ENCODE data around the gene SENP5.
A peak's percentile ranks its signal among the peaks of the same experiment; 100 is the strongest.

SENP5 gene

DNA sequence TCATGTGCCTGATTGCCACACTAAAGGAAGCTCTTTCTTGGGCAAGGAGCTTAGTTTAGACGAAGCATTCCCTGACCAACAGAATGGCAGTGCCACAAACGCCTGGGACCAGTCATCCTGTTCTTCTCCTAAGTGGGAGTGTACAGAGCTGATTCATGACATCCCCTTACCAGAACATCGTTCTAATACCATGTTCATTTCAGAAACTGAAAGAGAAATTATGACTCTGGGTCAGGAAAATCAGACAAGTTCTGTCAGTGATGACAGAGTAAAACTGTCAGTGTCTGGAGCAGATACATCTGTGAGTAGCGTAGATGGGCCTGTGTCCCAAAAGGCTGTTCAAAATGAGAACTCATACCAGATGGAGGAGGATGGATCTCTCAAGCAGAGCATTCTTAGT is 18.4 kb downstream of the SENP5 start:
- no peak for DNase-seq

DNA sequence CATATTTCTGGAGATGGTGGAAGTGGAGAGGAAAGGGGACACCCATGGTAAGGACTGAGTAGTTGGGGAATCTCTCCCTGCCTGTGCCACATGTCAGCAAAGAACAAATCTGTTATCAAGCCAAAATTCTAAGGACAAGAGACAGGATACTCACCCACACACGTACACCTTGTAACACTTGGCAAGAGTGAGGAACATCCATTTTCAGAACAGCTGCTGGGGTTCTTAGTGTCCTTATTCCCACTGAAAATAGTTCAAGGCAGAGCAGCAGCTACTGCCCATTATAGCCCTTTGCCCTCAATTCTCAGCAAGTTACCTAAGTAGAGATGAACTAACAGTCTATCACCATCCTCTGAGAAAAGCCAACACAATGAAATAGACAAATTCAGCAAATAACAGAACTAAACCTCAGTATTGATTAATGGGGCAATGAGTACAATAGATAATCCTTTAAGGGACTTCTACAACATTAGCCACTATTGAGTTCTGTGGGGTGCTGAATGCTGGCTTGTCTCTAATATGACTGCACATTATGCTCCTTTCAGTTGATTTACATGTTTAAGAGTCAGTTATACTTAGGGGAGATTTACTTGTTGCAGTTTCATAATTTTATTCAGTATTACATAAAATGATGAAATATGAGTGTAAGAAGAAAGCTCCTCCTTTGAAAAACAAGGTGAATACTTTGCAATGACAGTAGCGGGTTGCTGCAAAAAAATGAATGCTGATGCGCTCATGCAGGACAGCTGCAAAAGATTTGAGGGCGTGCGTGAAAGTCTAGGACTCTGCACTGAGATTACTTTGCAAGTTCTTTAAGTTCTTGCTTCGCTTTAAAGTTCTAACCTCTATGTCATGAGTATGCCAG is 22.4 kb downstream of the SENP5 start:
- no peak for DNase-seq

DNA sequence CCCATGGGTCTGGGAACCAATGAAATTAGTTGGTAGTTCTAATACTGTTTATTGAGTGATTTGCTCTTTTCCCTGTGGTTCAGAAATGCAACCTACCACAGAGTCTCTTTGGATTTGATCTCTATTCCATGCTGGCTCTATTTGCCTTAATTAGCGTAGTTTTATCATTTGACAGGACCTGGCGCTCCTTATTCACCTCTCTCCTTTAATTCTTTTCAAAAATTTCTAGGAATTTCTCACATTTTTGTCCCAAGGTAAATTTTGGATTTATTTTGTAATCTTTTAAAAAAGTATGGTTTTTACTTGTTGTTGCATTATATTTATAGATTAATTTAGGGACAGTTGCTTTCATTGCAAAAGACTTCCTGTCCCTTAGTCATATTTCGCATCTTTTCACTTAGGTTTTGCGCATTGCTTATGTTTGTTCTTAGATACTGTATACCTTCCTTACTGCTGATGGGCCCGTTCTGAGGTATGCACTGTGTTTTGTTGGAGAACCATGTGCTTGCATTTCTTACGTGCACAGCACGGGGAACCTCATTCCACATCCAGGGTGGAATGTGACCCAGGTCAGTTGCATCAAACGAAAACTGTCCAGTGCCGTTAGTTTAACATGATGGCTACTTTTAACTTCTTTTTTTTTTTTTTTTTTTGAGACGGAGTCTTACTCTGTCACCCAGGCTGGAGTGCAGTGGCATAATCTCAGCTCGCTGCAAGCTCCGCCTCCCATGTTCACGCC is 27.0 kb downstream of the SENP5 start:
- DNase-seq, result no peak

DNA sequence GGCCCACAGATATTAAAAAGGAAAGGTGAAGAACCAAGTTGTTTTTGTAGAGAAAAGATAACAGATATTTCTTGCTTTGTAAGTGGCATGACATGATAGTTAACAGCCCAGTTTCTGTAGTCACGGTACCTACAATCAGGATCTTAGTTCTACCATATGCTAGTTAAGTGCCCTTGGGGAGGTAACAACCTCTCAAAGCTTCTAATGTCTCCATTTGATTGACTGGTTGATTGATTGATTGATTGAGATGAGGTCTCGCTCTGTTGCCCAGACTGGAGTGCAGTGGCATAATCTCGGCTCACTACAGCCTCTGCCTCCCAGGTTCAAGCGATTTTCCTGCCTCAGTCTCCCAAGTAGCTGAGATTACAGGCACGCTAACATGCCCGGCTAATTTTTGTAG is 28.5 kb downstream of the SENP5 start:
- DNase-seq, result no peak

DNA sequence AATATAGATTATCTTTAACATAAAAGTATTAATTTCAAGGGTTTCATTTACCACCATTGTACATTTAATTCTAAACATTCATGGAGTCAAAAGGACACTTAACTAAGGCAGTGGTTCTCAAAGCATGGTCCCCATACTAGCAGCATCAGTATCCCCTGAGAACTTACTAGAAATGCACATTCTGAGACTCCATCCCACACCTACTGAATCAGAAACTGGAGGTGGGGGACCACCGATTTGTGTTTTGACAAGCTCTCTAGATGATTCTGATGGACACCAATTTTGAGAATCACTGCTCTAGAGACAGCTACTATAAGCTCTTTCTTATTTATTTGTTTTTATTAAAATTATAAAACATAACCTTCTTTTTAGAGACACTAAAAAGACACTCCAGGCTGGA is 34.0 kb downstream of the SENP5 start:
- no peak for DNase-seq

DNA sequence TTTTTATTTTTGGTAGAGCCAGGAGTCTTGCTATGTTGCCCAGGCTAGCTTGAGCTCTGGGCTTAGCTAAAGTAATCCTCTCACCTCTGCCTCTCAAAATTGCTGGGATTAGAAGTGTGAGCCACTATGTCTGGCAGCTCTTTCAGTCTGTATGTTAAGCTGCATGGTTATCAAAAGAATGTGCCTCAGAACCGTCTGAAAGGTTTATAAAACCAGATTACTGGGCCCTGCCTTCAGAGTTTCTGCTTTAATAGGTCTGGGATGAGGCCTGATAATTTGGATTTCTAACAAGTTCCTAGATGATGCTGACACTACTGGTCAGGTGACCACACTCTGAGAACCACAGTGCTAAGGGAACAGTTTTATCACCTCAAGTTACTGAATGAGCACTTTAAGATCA is 34.6 kb downstream of the SENP5 start:
- no peak for DNase-seq

DNA sequence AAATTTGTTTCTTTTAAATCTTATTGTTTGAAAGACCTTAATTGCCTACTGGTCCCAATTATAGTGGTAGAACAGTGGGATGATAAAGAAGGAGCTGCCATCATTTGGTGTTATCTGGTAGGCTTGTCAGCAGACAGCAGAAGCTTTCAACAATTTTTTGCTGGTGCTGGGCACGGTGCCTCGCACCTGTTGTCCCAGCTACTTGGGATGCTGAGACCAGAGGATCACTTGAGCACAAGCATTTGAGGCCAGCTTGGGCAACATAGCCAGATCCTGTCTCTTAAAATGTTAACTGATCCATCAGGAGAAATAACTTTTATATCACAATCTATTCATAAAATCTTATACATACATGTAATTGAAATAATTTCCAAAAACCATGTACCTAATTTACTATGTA is 36.0 kb downstream of the SENP5 start:
- DNase-seq, result no peak

DNA sequence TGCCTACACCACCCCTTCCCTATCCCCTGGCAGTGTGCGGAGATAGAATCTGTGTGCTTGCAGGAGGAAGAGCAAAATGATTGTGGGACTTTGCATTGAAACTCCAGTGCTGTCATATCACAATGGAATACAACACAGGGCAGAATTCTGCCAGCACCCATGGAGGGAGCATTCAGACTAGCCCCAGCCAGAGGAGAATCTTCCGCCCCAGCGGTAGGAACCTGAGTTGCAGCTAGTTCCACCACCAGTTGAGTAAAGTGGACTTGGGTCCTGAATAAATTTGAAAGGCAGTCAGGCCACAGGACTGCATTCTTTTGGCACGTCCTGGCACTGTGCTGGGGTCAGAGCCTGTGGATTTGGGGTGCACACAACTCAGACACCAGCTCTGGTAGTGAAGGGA is 47.1 kb downstream of the SENP5 start:
- DNase-seq, result no peak

DNA sequence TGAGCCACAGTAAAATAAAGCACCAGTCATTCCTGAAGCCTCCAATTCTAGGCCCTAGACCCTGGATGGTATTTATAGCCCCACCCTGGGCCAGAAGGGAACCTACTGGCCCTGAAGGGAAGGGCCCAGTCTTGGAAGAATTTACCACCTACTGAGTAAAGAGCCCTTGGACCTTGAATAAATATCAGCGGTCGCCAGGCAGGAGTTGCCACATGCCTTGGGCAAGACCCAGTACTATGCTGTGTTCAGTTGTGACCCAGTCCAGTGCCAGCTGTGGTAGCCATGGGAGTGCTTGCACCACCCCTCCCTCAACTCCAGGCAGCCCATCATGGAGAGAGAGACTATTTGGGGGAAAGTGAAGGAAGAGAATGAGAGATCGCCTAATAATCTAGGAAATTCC is 47.7 kb downstream of the SENP5 start:
- DNase-seq, result no peak

DNA sequence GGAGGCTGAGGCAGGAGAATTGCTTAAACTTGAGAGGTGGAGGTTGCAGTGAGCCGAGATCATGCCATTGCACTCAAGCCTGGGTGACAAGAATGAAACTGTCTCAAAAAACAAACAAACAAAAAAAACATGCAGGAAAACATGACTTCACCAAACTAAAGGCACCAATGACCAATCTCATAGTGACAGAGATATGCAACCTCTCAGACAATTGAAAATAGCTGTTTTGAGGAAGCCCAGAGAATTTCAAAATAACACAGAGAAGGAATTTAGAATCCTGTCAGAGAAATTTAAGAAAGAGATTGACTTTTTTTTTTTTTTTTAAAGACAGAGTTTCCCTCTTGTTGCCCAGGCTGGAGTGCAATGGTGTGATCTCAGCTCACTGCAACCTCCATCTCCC is 48.5 kb downstream of the SENP5 start:
- DNase-seq, result no peak

DNA sequence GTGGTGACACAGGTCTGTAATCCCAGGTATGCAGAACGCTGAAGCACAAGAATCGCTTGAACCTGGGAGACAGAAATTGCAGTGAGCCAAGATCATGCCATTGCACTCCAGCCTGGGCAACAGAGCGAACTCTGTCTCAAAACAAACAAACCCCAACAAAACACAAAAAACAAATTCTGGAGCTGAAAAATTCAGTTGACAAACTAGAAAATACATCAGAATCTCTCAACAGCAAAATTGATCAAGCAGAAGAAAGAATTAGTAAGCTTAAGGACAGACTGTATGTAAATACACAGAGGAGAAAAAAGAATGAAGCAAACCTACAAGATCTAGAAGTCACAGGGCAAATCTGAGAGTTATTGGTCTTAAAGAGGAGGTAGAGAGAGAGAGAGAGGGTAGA is 49.3 kb downstream of the SENP5 start:
- no peak for DNase-seq

DNA sequence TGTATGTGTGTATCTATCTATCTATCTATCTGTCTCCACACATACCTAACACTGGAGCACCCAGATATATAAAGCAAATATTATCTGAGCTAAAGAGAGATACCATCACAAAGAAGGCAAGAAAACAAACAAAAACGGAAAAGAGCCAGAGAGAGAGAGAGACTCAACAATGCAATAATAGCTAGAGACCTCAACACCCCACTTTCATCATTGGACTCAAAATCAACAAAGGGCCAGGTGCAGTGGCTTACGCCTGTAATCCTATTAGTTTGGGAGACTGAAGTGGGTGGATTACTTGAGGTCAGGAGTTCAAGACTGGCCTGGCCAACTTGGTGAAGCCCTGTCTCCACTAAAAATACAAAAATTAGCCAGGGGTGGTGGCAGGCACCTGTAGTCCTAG is 51.2 kb downstream of the SENP5 start:
- no peak for DNase-seq

DNA sequence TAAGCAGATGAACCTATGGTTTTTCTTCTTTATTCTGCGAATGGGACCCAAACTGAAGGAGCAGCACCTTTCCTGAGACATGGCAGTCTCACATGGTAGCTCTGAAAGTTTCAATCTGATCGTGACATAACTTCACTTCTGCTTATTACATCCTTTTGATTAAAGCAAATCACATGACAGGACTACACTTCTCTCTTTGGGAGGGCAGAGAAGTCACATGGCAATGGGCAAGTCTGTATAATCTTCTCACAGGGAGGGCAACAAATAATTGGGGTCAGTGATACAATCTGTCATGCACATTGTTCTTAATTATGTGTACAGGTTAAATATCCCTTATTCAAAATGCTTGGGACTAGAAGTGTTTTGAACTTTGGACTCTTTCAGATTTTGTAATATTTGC is 53.0 kb downstream of the SENP5 start:
- no peak for DNase-seq

DNA sequence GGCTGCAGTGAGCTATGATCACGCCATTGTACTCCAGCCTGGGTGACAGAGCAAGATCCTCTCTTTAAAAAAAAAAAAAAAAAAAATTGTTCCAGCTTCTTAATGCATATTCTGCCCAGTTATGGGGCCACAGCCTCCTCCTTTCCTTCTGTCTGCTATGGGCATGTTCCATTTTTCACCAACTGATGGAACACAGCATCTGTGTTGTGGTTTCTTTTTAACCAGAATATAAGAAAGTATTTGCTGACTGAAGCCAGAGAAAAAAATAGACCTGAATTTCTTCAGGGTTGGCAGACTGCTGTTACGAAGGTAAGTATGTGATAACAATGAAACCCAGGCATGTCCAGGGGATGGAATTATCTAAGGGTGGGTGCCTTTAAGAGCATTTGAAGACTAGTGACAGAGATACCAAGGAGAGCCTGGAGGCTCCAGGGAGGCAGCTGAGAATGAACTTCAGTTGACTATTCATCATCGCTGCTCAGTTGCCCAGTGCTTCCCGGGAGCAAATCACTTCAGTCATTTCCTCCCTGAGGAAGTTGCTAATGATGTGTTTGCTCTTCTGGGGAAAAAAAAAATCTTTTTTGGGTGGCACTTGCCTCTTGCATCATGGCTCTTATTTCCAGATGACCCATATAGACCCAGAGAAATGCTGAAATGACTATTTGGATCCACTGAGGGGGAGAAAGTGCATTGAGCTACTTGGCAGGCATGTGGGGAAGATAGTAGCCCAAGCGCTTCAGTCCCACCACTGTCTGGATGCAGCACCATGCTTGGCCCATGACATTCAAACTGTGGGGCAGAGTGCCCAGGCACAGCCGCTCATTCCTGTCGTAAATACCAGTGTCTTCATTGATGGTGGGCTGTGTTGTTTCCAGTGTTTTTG is 60.1 kb downstream of the SENP5 start:
- DNase-seq, result no peak

DNA sequence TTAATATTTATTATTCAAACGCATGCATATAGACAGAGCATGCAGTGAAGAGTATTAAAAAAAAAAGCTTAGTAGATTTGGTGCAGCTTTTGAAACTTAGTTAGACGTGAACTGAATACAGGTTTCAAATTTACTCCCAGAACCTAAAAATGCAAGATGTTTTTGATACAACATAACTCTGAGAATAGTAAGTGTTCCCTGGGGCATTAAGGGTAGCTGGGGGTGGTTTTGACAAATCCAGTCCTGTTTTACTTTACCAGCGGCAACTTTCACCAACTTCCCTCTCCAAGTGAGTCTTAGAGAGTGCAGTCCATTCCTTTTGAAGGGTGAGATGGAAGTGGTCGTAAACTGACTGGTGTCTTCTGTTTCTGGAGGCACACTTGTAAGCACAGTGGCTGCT is 63.4 kb downstream of the SENP5 start:
- DNase-seq, result no peak

DNA sequence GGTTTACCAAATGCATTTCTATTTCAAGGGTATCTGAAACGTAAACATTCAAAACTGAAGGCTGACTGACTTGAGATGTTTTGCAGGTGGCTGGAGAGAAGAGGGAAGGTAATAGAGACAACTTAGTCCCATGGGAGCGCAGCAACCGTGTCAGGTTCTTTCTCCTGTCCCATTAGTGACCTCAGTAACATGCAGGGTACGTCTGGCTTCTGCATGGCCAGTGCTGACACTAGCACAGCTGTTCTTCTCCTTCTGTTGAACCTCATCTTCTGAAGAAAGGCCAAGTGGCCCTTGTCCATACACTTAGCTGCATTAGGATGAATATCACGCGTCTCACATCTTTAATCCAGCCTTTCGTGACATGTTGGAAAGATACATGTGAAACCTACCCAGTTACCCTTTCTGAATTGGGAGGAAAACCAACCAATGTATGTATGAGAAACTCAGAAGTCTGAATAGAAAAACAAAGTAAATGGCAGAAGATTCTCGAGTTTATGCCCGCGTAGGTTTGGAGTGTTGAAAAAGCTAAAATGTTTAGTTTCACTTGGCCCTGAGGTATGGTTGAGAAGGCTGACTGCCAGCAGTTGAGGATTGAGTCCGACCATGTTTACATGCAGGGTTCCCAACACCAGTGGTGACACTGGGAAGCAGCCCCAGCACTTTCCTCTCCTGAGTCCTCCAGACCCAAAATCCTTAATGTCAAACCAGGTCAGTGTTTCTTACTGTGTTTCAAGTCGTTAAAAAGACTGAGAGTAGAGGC is 64.3 kb downstream of the SENP5 start:
- no peak for DNase-seq

DNA sequence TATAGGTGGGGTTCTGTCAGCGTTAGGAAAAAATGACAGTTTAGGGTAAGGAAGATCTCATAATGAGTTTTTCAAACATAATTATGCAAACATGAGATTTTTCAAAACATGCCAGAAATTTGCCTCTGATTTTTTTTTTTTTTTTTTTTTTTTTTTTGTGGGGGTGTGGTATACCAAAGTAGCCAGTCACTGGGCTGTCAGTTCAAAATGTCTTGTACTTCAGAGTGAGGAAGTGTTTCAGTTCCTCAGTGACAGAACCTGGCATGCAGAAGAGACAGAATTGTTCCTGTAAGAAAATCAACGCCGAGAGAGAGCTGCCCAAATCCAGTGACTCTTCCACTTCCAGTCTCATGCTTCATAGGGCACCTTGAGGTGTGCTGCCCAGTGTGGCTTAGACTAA is 64.9 kb downstream of the SENP5 start:
- no peak for DNase-seq

DNA sequence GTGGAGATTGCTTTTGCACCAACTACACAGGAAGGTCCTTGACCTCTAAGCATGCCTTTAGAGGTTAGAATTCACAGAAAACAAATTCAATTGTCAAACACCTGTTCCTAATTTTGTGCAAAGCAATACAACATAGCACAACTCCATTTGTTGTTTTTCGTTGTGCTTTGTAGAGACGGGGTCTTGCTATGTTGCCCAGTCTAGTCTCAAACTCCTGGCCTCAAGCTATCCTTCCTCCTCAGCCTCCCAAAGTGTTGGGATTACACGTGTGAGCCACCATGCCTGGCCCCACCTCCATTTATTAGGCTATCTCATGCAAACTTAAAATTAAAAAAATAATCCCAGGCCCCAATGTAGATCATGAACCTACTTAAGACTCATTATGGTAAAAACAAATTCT is 68.6 kb downstream of the SENP5 start:
- no peak for DNase-seq

DNA sequence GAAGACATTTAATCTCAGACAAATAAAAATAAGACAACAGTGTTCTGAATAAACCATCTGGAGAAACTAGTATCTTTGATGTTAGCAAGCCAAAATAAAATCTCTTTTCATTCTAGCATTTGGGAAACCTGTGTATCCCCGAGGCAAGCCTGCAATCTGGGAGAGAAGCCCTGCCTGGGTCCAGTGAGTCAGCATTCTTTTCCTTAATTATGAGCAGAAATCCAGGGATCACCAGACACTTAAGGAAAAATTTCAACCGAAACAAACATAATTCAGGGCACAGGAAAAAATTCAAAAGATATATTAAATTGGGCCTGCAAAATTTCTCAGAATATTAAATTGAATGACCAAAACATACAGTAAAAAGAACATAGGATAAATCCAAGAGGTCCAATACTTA is 70.4 kb downstream of the SENP5 start:
- no peak for DNase-seq

DNA sequence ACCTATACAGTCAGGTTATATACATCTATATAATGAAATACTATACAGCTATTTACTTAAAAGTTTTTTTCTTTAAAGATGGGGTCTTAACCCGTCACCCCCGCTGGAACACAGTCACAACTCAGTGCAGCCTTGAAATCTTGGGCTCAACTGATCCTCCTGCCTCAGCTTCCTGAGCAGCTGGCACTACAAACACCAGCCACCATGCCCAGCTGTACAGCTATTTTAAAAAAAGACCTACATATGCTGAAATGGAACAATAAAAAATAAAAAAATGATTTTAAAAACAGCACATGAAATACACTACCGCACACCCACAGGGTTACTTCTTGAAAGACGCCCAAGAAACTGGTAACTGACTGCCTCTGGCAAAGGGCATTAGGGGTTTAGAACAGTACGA is 70.9 kb downstream of the SENP5 start:
- DNase-seq, result no peak

DNA sequence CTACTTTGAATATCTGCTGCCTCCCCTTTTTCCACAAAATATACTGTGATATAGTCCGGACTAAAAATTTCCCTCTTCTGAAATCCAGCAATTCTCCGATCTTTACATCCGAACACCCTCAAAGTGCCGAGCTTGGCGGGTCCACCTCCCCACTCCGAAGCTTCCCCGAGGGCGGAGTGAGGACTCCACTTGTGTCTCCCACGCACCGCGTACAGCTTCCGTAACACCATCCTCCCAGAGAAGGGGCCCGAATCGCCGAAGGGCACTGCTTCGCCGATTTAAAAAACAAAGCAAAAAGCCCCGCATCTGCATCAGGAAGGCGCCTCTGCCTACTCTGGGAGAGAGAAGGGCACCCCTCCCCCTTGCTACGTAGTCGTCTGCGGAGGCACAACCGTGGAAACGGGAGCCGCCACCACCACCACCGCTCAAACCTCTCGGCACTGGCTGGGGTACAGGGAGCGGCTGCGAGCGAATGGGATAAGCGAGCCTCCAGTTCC is 74.1 kb downstream of the SENP5 start:
- DNase-seq, result no peak

DNA sequence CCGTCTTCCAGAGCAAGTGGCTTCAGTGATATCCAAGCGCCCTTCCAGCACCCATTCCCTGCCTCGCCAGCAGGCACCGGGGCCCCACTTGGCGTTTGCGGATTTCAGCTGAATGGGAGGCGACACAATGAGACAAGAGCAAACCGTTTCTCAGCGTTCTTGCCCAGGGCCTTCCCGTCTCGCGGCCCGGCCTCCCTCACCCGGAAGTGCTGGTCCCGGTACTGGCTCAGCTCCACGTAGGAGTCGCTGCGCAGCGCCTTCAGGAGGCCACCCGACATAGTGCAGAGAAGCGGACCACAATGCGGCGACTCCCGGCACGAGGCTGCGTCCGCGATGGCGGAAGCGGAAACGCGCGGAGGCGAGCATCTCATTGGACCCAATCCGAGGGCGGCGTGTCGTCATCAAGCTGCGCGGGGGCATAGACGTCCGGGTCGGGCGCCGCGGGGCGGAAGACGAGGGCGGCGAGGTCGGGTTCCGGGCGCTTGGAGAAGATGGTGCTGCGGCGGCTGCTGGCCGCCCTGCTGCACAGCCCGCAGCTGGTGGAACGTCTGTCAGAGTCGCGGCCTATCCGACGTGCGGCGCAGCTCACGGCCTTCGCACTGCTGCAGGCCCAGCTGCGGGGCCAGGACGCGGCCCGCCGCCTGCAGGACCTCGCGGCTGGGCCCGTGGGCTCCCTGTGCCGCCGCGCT is 74.7 kb downstream of the SENP5 start, which contains the start of gene NCBP2:
Gene NCBP2 (minus strand): TSS at position 303 of the 689 bp plus-strand sequence. CDS start 25 bp downstream, at position 278.
- peak; percentile 60 for DNase-seq
